ENCODE results near the gene EML6. TPM values are rescaled to one million over a fixed set of nuclear protein-coding genes. Genes with fewer than 3 reads are reported as not detected.

Gene EML6
- total RNA-seq, 1 experiment from 2014 or later, result 6.6 TPM

DNA sequence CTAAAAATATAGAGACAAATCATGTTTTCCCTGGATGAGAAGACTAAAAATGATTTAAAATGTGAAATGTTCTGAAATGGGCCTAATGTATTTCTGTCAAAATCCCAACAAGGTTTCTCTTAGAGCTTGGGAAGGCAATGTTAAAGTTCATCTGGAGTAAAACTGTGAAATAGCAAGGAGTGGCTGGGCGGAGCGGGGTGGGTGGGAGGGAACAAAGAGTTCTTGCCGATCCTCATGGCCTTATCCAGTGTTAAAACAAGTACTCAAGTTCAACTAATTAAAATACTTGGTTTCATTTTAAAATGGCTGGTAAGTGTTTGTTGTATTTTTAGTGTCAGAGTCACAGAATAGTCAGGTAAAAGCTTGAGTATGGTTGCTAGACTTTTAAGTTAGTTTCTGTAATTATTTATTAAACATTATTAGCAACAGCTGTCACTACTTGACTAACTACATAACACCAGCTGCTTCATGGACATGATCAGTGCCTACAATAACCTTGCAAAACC, 239.5 kb downstream of the EML6 start:
- Histone ChIP-seq H3K9me2 (ENCODE audit: insufficient read depth) (no peaks in the 10 kb centered on the region), H3K27me3 (ENCODE audit: insufficient read depth, low read length) (no peaks in the 10 kb centered on the region), H3K4me1 (ENCODE audit: control insufficient read depth in 1 of 2, insufficient read depth in 2 of 2, low read length in 2 of 2) (peaks cover 0 to 5% of the 10 kb centered on the region in 2 experiments; a peak in 1 of 4 replicates), H3K27ac (ENCODE audit: low read depth, low read length) (no peak overlapping the region), H3K4me2 (ENCODE audit: low read length) (no peak overlapping the region), H3K9ac (ENCODE audit: low read length) (no peak overlapping the region), H3K79me2 (ENCODE audit: insufficient read depth, low read length) (no peaks in the 10 kb centered on the region), H3K4me3 (replicated peaks in 1 of 2; ENCODE audit: low read depth in 1 of 2, low read length in 2 of 2) (no peak overlapping the region), H3K36me3 (ENCODE audit: control insufficient read depth in 1 of 2, insufficient read depth in 2 of 2, low read length in 2 of 2) (0 out of 4 replicates have a peak, but pooled peaks cover 0 to 3% of the 10 kb centered on the region in 2 experiments), H4K20me1 (ENCODE audit: insufficient read depth) (no peaks in the 10 kb centered on the region), H2AFZ (ENCODE audit: low read depth, low read length, poor library complexity, severe bottlenecking) (no peak overlapping the region), H3K9me3 (ENCODE audit: control insufficient read depth in 1 of 2, insufficient read depth in 1 of 2, low read depth in 1 of 2, low read length in 2 of 2) (no peaks in the 10 kb centered on the region)
- intact Hi-C loops (cut with micrococcal nuclease), result no loop called here
- POLR2A ChIA-PET, result no interaction called here
- no peak for TF ChIP-seq ZFX (IDR thresholded peaks at IDR 0.05)
- CTCF ChIA-PET, result no interaction called here
- DNase-seq (ENCODE audit: low read depth, low spot score) (no peak), ATAC-seq (no peak)
- no TSS peak for BruUV-seq (replicated peaks)
- RAD21 ChIA-PET (ENCODE audit: low non-redundant PET in 1 of 2, low total read pairs in 2 of 2, uncharacterized antibody in 2 of 2, unreplicated experiment in 2 of 2), result no interaction called here

- no peak for DNase-seq (ENCODE audit: low read depth, low spot score)
- ATAC-seq, result no peak
- no peaks in the 10 kb centered on the region for H3K9me3 ChIP-seq (ENCODE audit: control insufficient read depth in 1 of 2, insufficient read depth in 1 of 2, low read depth in 1 of 2, low read length in 2 of 2)
- no peak overlapping the region for H2AFZ ChIP-seq (ENCODE audit: low read depth, low read length, poor library complexity, severe bottlenecking)
- POLR2A ChIA-PET, result no interaction called here
- H3K36me3 ChIP-seq (ENCODE audit: control insufficient read depth in 1 of 2, insufficient read depth in 2 of 2, low read length in 2 of 2), result 0 out of 4 replicates have a peak, but pooled peaks cover 0 to 3% of the 10 kb centered on the region in 2 experiments
- no peak overlapping the region for H3K4me3 ChIP-seq (replicated peaks in 1 of 2; ENCODE audit: low read depth in 1 of 2, low read length in 2 of 2)
- H3K4me2 ChIP-seq (ENCODE audit: low read length), result no peak overlapping the region
- no peaks in the 10 kb centered on the region for H3K79me2 ChIP-seq (ENCODE audit: insufficient read depth, low read length)
- TF ChIP-seq POLR2A (IDR thresholded peaks at IDR 0.05; ENCODE audit: borderline replicate concordance, extremely low read depth, insufficient read depth, insufficient read length) (no peak), EZH2phosphoT487 (IDR thresholded peaks at IDR 0.05; ENCODE audit: borderline replicate concordance) (no peak), EGR1 (IDR thresholded peaks at IDR 0.05; ENCODE audit: low read depth) (no peak), SRF (IDR thresholded peaks at IDR 0.05; ENCODE audit: low read depth) (no peak), ATF3 (IDR thresholded peaks at IDR 0.05) (no peak), YY1 (IDR thresholded peaks at IDR 0.05; ENCODE audit: extremely low read depth, insufficient replicate concordance, low read depth, low read length) (no peak), SP1 (IDR thresholded peaks at IDR 0.05; ENCODE audit: low read depth) (no peak), EZH2 (IDR thresholded peaks at IDR 0.05) (no peak), REST (IDR thresholded peaks at IDR 0.05; ENCODE audit: low read depth) (no peak), ELF1 (IDR thresholded peaks at IDR 0.05; ENCODE audit: borderline replicate concordance, low read depth) (no peak), RAD21 (IDR thresholded peaks at IDR 0.05; ENCODE audit: low read depth) (no peak), CBX3 (IDR thresholded peaks at IDR 0.05; ENCODE audit: low read depth) (no peak), ZFX (IDR thresholded peaks at IDR 0.05) (no peak), SIN3A (IDR thresholded peaks at IDR 0.05; ENCODE audit: low read depth) (no peak), TCF7L2 (IDR thresholded peaks at IDR 0.05; ENCODE audit: borderline replicate concordance, extremely low read depth, insufficient read depth, insufficient read length) (no peak)
- TF ChIP-seq, protein P1, sequence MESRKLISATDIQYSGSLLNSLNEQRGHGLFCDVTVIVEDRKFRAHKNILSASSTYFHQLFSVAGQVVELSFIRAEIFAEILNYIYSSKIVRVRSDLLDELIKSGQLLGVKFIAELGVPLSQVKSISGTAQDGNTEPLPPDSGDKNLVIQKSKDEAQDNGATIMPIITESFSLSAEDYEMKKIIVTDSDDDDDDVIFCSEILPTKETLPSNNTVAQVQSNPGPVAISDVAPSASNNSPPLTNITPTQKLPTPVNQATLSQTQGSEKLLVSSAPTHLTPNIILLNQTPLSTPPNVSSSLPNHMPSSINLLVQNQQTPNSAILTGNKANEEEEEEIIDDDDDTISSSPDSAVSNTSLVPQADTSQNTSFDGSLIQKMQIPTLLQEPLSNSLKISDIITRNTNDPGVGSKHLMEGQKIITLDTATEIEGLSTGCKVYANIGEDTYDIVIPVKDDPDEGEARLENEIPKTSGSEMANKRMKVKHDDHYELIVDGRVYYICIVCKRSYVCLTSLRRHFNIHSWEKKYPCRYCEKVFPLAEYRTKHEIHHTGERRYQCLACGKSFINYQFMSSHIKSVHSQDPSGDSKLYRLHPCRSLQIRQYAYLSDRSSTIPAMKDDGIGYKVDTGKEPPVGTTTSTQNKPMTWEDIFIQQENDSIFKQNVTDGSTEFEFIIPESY (IDR thresholded peaks at IDR 0.05; ENCODE audit: extremely low read depth, insufficient replicate concordance, low read length), result no peak
- no peaks in the 10 kb centered on the region for H4K20me1 ChIP-seq (ENCODE audit: insufficient read depth)
- no peak overlapping the region for H3K9ac ChIP-seq (ENCODE audit: low read length)
- no TSS peak for BruUV-seq (replicated peaks)
- H3K9me2 ChIP-seq (ENCODE audit: insufficient read depth), result no peaks in the 10 kb centered on the region
- intact Hi-C loops (cut with micrococcal nuclease), result no loop called here
- CTCF ChIA-PET, result no interaction called here
- RAD21 ChIA-PET (ENCODE audit: low non-redundant PET in 1 of 2, low total read pairs in 2 of 2, uncharacterized antibody in 2 of 2, unreplicated experiment in 2 of 2), result no interaction called here
- no peak overlapping the region for H3K27ac ChIP-seq (ENCODE audit: low read depth, low read length)
- H3K27me3 ChIP-seq (ENCODE audit: insufficient read depth, low read length), result no peaks in the 10 kb centered on the region
- peaks cover 0 to 5% of the 10 kb centered on the region in 2 experiments; a peak in 1 of 4 replicates for H3K4me1 ChIP-seq (ENCODE audit: control insufficient read depth in 1 of 2, insufficient read depth in 2 of 2, low read length in 2 of 2)
These were observed 240.0 kb downstream of the EML6 start for GRCh38 chr2:54963476-54963875.

Measured in HCT116 (cell line).